A549 (cell line): ENCODE results near the gene TUBGCP2.

Source experiments
- CHD2 ChIP-seq: fragments of 150-350 bp; IDR thresholded peaks from 2 replicates; pipeline ENCODE4 v1.6.1; 2014; ENCODE audit warnings: low read length; ENCODE audit not compliant: partially characterized antibody
- EP300 ChIP-seq, 2 experiments: fragments of >200 bp; sonication (Bioruptor Twin); formaldehyde crosslinking; IDR thresholded peaks; 2 replicates in 1 of 2; 3 replicates in 1 of 2; pipeline ENCODE4 v1.6.1; 2016 to 2017
- KDM1A ChIP-seq: fragments of 200-600 bp; sonication (generic); IDR thresholded peaks from 2 replicates; pipeline ENCODE4 v1.6.1; 2016; ENCODE audit warnings: low read depth, mild to moderate bottlenecking
- POLR2A ChIP-seq: IDR thresholded peaks from 2 replicates; pipeline ENCODE4 v1.6.1; 2012; ENCODE audit warnings: mild to moderate bottlenecking, low read length
- RAD21 ChIP-seq, 2 experiments: fragments of >200 bp in 1 of 2; sonication (Bioruptor Twin) in 1 of 2; formaldehyde crosslinking in 1 of 2; IDR thresholded peaks in 1 of 2; conservative IDR thresholded peaks in 1 of 2; 2 replicates in 1 of 2; 3 replicates in 1 of 2; pipeline ENCODE4 v1.6.1; 2012 to 2018; ENCODE audit warnings: inconsistent platforms in 1 of 2
- ZFP36 ChIP-seq: fragments of 450-650 bp; IDR thresholded peaks from 2 replicates; pipeline ENCODE4 v1.6.1; 2014; ENCODE audit warnings: borderline replicate concordance; ENCODE audit not compliant: partially characterized antibody
- TF ChIP-seq, protein P1 (sequence below): fragments of >200 bp; sonication (Bioruptor Twin); formaldehyde crosslinking; IDR thresholded peaks from 3 replicates; pipeline ENCODE4 v1.5.1; 2016

DNA sequence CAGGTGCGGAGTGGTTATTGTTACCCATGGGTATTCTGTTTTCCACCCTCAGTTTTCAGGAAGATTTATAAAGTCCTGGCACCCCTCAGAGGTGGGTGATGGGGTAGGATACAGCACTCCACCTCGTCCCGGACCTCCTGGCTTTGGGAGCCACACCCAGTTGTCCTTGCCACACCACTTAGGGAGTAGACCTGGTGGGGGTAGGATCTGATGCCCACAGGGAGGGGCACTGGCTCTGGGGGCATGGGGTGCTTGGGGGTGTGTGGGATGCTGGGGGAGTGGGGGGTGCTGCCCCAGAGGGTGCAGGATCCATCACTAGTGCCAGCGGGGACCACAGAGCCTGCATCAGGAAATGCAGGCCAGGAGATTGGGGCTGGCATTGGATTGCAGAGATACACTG is 4.5 kb upstream of the TUBGCP2 start:
- TF ChIP-seq CHD2, result no peak
- TF ChIP-seq EP300 (IDR thresholded peaks at IDR 0.05), result no peak
- TF ChIP-seq POLR2A, result no peak
- TF ChIP-seq, protein P1, sequence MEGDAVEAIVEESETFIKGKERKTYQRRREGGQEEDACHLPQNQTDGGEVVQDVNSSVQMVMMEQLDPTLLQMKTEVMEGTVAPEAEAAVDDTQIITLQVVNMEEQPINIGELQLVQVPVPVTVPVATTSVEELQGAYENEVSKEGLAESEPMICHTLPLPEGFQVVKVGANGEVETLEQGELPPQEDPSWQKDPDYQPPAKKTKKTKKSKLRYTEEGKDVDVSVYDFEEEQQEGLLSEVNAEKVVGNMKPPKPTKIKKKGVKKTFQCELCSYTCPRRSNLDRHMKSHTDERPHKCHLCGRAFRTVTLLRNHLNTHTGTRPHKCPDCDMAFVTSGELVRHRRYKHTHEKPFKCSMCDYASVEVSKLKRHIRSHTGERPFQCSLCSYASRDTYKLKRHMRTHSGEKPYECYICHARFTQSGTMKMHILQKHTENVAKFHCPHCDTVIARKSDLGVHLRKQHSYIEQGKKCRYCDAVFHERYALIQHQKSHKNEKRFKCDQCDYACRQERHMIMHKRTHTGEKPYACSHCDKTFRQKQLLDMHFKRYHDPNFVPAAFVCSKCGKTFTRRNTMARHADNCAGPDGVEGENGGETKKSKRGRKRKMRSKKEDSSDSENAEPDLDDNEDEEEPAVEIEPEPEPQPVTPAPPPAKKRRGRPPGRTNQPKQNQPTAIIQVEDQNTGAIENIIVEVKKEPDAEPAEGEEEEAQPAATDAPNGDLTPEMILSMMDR, result no peak
- TF ChIP-seq ZFP36, result no peak
- TF ChIP-seq KDM1A, result no peak
- TF ChIP-seq RAD21 (conservative IDR thresholded peaks at IDR 0.05 in 1 of 2, IDR thresholded peaks at IDR 0.05 in 1 of 2), result no peak
